GM12878 (cell line): Measurements from ENCODE around the gene OR1J1. TPM values are rescaled to one million over a fixed set of nuclear protein-coding genes. Genes with fewer than 3 reads are reported as not detected.

Experiments used
- ATAC-seq: fragments of 200-7000 bp; cut with Tn5 transposase; 3 replicates; pipeline ENCODE4 v1.9.1; 2020; ENCODE audit warnings: mild to moderate bottlenecking, moderate library complexity
- BruUV-seq: library from RNA; stranded (reverse); fragments of 400-500 nt; replicated peaks from 2 replicates; lab custom pipeline; 2021; lab: Mats Ljungman, UMichigan
- CTCF ChIA-PET: fragments of 300-600 bp; sonication (Branson Sonifier 250); formaldehyde crosslinking; extraction: SDS; loops from one replicate; lab custom pipeline; 2021; ENCODE audit warnings: inconsistent platforms; lab: Yijun Ruan, JAX
- POLR2A ChIA-PET: fragments of 350-600 bp; formaldehyde crosslinking; extraction: SDS; loops from one replicate; lab custom pipeline; 2021; ENCODE audit warnings: inconsistent platforms; lab: Charles Lee
- RAD21 ChIA-PET: fragments of 300-600 bp; sonication (Branson Sonifier 250); formaldehyde crosslinking; loops from one replicate; lab custom pipeline; 2023; ENCODE audit warnings: antibody characterized with exemption; ENCODE audit not compliant: unreplicated experiment; lab: Charles Lee
- SMC1A ChIA-PET: fragments of 300-600 bp; sonication (Branson Sonifier 250); formaldehyde crosslinking; loops from one replicate; lab custom pipeline; 2023; ENCODE audit not compliant: unreplicated experiment, uncharacterized antibody; lab: Charles Lee
- DNase-seq: peaks from one replicate; pipeline ENCODE4 v3.0.0-alpha.2; 2011; ENCODE audit warnings: low read depth, low spot score
- FAIRE-seq: peaks from 3 replicates; lab custom pipeline; 2011; peaks lifted over from hg19 to GRCh38; lab: Jason Lieb, UNC
- H2AFZ ChIP-seq: 2 replicates; pipeline ENCODE4 v1.6.0; 2011; ENCODE audit warnings: low read depth, low read length, control low read depth; ENCODE audit not compliant: control insufficient read depth
- H3K27ac ChIP-seq: 2 replicates; pipeline ENCODE4 v1.5.1; 2011; ENCODE audit warnings: control low read depth; ENCODE audit not compliant: control insufficient read depth, insufficient read depth
- H3K27me3 ChIP-seq, 2 experiments: replicated peaks in 1 of 2; 2 replicates each; pipeline versions ENCODE4 v1.6.0 to v1.6.1; 2011; ENCODE audit warnings: low read length in 1 of 2; ENCODE audit not compliant: control insufficient read depth in 2 of 2, insufficient read depth in 2 of 2
- H3K36me3 ChIP-seq, 2 experiments: 2 replicates each; pipeline ENCODE4 v1.5.1; 2011; ENCODE audit warnings: low read length in 1 of 2; ENCODE audit not compliant: control insufficient read depth in 2 of 2, insufficient read depth in 2 of 2
- H3K4me1 ChIP-seq: 2 replicates; pipeline ENCODE4 v1.6.1; 2011; ENCODE audit warnings: mild to moderate bottlenecking, low read length, moderate library complexity, mixed read lengths; ENCODE audit not compliant: control insufficient read depth, insufficient read depth
- H3K4me2 ChIP-seq: 2 replicates; pipeline ENCODE4 v1.6.0; 2011; ENCODE audit warnings: control low read depth; ENCODE audit not compliant: control insufficient read depth, insufficient read depth
- H3K4me3 ChIP-seq: fragments of 200-600 bp; sonication (generic); 2 replicates; pipeline ENCODE4 v1.5.1; 2016
- H3K79me2 ChIP-seq: 2 replicates; pipeline ENCODE4 v1.6.0; 2011; ENCODE audit warnings: low read length; ENCODE audit not compliant: control insufficient read depth, insufficient read depth
- H3K9ac ChIP-seq: 2 replicates; pipeline ENCODE4 v1.8.0; 2011; ENCODE audit warnings: low read length, control low read depth, mixed read lengths; ENCODE audit not compliant: control insufficient read depth, insufficient read depth
- H3K9me3 ChIP-seq: replicated peaks from 3 replicates; pipeline ENCODE4 v1.5.1; 2011; ENCODE audit warnings: mild to moderate bottlenecking, low read length; ENCODE audit not compliant: control insufficient read depth, insufficient read depth
- H4K20me1 ChIP-seq: 2 replicates; pipeline ENCODE4 v1.6.0; 2011; ENCODE audit not compliant: control insufficient read depth, insufficient read depth
- MYC ChIP-seq: IDR thresholded peaks from 2 replicates; pipeline ENCODE4 v1.6.1; 2011; ENCODE audit warnings: mild to moderate bottlenecking, low read length, moderate library complexity, inconsistent platforms; ENCODE audit not compliant: insufficient read depth, insufficient replicate concordance, insufficient read length, severe bottlenecking
- POLR2AphosphoS2 ChIP-seq: IDR thresholded peaks from 2 replicates; pipeline ENCODE4 v1.6.1; 2011; ENCODE audit warnings: low read depth, mild to moderate bottlenecking, low read length, improper control_type of control experiment, moderate library complexity
- RAD21 ChIP-seq: IDR thresholded peaks from 2 replicates; pipeline ENCODE4 v1.6.1; 2011; ENCODE audit warnings: mild to moderate bottlenecking, low read depth, low read length, moderate library complexity; ENCODE audit not compliant: insufficient read depth
- RB1 ChIP-seq: fragments of 450-650 bp; formaldehyde crosslinking; IDR thresholded peaks from 2 replicates; pipeline ENCODE4 v1.6.1; 2017; ENCODE audit warnings: mild to moderate bottlenecking, borderline replicate concordance
- ZBED1 ChIP-seq: IDR thresholded peaks from 2 replicates; pipeline ENCODE4 v1.6.1; 2016; ENCODE audit warnings: borderline replicate concordance
- WGBS: methylation state at CpG from one replicate; pipeline ENCODE4 v1.1.6; 2016; ENCODE audit warnings: low lambda C conversion rate; ENCODE audit not compliant: insufficient replicate concordance, insufficient coverage; ENCODE audit errors: missing lambda C conversion rate; 5-methylcytosine and 5-hydroxymethylcytosine counted together
- in situ Hi-C: fragments of 300-500 bp; cut with MboI; formaldehyde crosslinking; loops from 9 replicates; pipeline ENCODE4 v1.14.3; 2018; ENCODE audit warnings: mixed read lengths
- intact Hi-C: fragments of 100-400 bp; cut with micrococcal nuclease; formaldehyde crosslinking; loops from one replicate; pipeline ENCODE4 v1.14.2; 2022; ENCODE audit not compliant: unreplicated experiment
- polyA plus RNA-seq, 11 experiments: library from polyadenylated mRNA; depleted of rRNA in 4 of 11; unstranded in 6 of 11; stranded (reverse) in 5 of 11; fragments of >200 nt; fragmentation: Nextera tagmentation in 4 of 11; fragmentation: Illumina TruSeq in 1 of 11; extraction: Ambion mirVana in 4 of 11; extraction: Trizol in 1 of 11; gene quantifications; 1 replicate in 1 of 11; 2 replicates in 10 of 11; pipeline versions ENCODE4 v1.2.1 to v1.2.3, GENCODE V29; 2011 to 2016; ENCODE audit warnings: inconsistent platforms in 2 of 11, missing spikeins in 2 of 11, low read depth in 1 of 11
- total RNA-seq, 4 experiments: library from RNA; depleted of rRNA in 3 of 4; stranded (reverse); fragments of >200 nt in 3 of 4; fragmentation: Illumina TruSeq in 1 of 4; extraction: Trizol in 1 of 4; gene quantifications; 2 replicates each; pipeline versions ENCODE4 v1.2.1 to v1.2.3, GENCODE V29; 2013 to 2021
- TF ChIP-seq, protein P1 (sequence below): fragments of 450-650 bp; conservative IDR thresholded peaks from 2 replicates; pipeline ENCODE4 v1.6.1; 2017; ENCODE audit warnings: mild to moderate bottlenecking, moderate library complexity
- TF ChIP-seq, protein P2 (sequence below), 3 experiments: IDR thresholded peaks in 2 of 3; conservative IDR thresholded peaks in 1 of 3; 2 replicates each; pipeline ENCODE4 v1.5.1; 2011; ENCODE audit warnings: low read depth in 3 of 3, low read length in 3 of 3, mild to moderate bottlenecking in 3 of 3, control low read depth in 2 of 3, moderate library complexity in 2 of 3, inconsistent platforms in 1 of 3, mixed read lengths in 1 of 3; ENCODE audit not compliant: control insufficient read depth in 2 of 3, insufficient read depth in 1 of 3; ENCODE audit errors: extremely low read depth in 1 of 3

OR1J1 gene
- total and polyA plus RNA-seq, 10 of the 15 experiments (the other 5 are each of a cell fraction or from before 2014, with no cell fraction given) = 0.07 TPM; not detected in 9

DNA sequence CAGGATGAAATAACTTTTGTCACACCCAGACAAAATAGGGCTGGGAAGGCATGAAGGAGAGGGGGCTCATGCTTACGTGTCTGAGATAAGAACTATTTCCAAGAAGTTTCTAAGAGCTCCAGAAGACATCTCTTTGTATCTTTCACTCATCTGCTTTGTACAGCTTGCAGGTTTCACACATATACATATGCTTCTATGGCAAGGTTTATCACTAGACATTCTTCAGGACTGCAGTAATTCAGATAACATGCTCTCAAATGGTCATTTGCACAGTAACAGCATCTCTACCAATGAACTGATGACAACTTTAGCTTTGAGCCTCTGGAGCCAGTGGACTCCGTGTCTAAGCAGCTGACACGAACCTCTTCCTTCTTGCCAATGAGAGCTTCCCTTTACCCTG is 3.2 kb downstream of the OR1J1 start:
- intact Hi-C loops = no loop called here
- CTCF ChIA-PET = interaction anchor here (1.6 to 2.6 kb wide), 2 partner anchors 9 to 11 kb away, joined by 5 to 8 read pairs; no protein-coding TSS in a partner anchor

DNA sequence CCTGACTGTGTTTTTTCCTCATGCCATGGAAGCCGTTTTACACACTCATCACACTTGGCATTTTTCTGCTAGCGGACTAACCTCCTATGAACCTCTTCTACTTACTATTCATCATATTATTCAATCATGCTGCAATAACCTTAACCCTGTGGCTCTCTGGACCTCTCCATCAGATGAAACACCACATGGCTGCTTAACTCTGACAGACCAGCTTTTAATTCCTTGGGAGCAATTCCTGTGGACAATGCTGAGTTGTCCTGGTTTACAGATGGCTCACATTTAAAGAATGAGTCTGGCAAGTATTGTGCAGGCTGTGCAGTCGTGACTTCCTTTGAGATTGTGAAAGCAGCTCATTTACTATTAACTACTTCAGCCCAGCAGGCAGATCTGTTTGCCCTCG is 9.0 kb downstream of the OR1J1 start:
- in situ Hi-C loops (loop anchor here (5.0 to 10.0 kb wide), 2 partner anchors 514 to 886 kb away; partner anchors contain the start of gene CRB2), intact Hi-C loops (loop anchor here (10.0 kb wide), 1 partner anchor 526 kb away; no protein-coding TSS in a partner anchor)
- TF ChIP-seq RB1 (no peak), MYC (no peak)
- TF ChIP-seq, protein P1, sequence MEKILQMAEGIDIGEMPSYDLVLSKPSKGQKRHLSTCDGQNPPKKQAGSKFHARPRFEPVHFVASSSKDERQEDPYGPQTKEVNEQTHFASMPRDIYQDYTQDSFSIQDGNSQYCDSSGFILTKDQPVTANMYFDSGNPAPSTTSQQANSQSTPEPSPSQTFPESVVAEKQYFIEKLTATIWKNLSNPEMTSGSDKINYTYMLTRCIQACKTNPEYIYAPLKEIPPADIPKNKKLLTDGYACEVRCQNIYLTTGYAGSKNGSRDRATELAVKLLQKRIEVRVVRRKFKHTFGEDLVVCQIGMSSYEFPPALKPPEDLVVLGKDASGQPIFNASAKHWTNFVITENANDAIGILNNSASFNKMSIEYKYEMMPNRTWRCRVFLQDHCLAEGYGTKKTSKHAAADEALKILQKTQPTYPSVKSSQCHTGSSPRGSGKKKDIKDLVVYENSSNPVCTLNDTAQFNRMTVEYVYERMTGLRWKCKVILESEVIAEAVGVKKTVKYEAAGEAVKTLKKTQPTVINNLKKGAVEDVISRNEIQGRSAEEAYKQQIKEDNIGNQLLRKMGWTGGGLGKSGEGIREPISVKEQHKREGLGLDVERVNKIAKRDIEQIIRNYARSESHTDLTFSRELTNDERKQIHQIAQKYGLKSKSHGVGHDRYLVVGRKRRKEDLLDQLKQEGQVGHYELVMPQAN = no peak
- TF ChIP-seq, protein P2, sequence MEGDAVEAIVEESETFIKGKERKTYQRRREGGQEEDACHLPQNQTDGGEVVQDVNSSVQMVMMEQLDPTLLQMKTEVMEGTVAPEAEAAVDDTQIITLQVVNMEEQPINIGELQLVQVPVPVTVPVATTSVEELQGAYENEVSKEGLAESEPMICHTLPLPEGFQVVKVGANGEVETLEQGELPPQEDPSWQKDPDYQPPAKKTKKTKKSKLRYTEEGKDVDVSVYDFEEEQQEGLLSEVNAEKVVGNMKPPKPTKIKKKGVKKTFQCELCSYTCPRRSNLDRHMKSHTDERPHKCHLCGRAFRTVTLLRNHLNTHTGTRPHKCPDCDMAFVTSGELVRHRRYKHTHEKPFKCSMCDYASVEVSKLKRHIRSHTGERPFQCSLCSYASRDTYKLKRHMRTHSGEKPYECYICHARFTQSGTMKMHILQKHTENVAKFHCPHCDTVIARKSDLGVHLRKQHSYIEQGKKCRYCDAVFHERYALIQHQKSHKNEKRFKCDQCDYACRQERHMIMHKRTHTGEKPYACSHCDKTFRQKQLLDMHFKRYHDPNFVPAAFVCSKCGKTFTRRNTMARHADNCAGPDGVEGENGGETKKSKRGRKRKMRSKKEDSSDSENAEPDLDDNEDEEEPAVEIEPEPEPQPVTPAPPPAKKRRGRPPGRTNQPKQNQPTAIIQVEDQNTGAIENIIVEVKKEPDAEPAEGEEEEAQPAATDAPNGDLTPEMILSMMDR (IDR thresholded peaks at IDR 0.05 in 2 of 3, conservative IDR thresholded peaks at IDR 0.05 in 1 of 3; ENCODE audit: control insufficient read depth in 2 of 3, extremely low read depth in 1 of 3, insufficient read depth in 1 of 3, low read depth in 3 of 3, low read length in 3 of 3) = no peak
- Histone ChIP-seq H3K36me3 (no peaks in the 10 kb centered on the region), H2AFZ (no peak overlapping the region), H3K27me3 (no peaks in the 10 kb centered on the region; a peak in 1 of 4 replicates), H3K27ac (no peak overlapping the region), H4K20me1 (no peaks in the 10 kb centered on the region), H3K9me3 (no peaks in the 10 kb centered on the region; the same call in 2 of the 3 replicates), H3K9ac (no peak overlapping the region), H3K4me3 (no peak overlapping the region), H3K4me1 (no peaks in the 10 kb centered on the region), H3K4me2 (no peak overlapping the region), H3K79me2 (no peaks in the 10 kb centered on the region)
- ChIA-PET POLR2A (no interaction called here), SMC1A (no interaction called here), CTCF (no interaction called here), RAD21 (no interaction called here)
- no peak for FAIRE-seq
- WGBS = 60% methylated on average over 4 of the region's 4 CpGs
- no TSS peak for BruUV-seq
- DNase-seq = no peak
- ATAC-seq = no peak

More for the DNA sequence above, 3.2 kb downstream of the OR1J1 start:
- ChIA-PET POLR2A (no interaction called here), SMC1A (interaction anchor here (0.9 to 1.2 kb wide), 2 partner anchors 9 to 334 kb away, joined by 3 read pairs; no protein-coding TSS in a partner anchor), RAD21 (interaction anchor here (1.5 kb wide), 1 partner anchor 10 kb away, joined by 3 read pairs; no protein-coding TSS in a partner anchor)
- no peak overlapping the region for H2AFZ ChIP-seq
- DNase-seq = no peak
- H3K4me1 ChIP-seq = no peaks in the 10 kb centered on the region
- H3K36me3 ChIP-seq = no peaks in the 10 kb centered on the region
- H3K79me2 ChIP-seq = no peaks in the 10 kb centered on the region
- in situ Hi-C loops = no loop called here
- no peaks in the 10 kb centered on the region; the same call in 2 of the 3 replicates for H3K9me3 ChIP-seq
- no peaks in the 10 kb centered on the region; a peak in 1 of 4 replicates for H3K27me3 ChIP-seq
- no peak overlapping the region for H3K9ac ChIP-seq
- BruUV-seq = no TSS peak
- WGBS = 65% methylated on average over 3 of the region's 3 CpGs
- TF ChIP-seq RAD21 = no peak
- TF ChIP-seq ZBED1 = no peak
- no peak for TF ChIP-seq POLR2AphosphoS2
- no peaks in the 10 kb centered on the region for H4K20me1 ChIP-seq
- no peak overlapping the region for H3K4me3 ChIP-seq
- no peak for FAIRE-seq
- ATAC-seq = no peak
- no peak overlapping the region for H3K4me2 ChIP-seq
- no peak overlapping the region for H3K27ac ChIP-seq
